Fibroblast of lung (primary cell): ENCODE results near the gene KRT20. TPM values are rescaled to one million over a fixed set of nuclear protein-coding genes. Genes with fewer than 3 reads are reported as not detected.

ENCODE experiments used
- DNase-seq, 2 donors: peaks; one replicate each; pipeline versions ENCODE4 v3.0.0 to v3.0.0-alpha.2; 2010; ENCODE audit warnings: low read depth in 2 of 2
- H2AFZ ChIP-seq: 2 replicates; pipeline ENCODE4 v1.5.1; 2012; ENCODE audit warnings: low read length, control low read depth, inconsistent platforms
- H3K27ac ChIP-seq: 2 replicates; pipeline ENCODE4 v1.5.1; 2011; ENCODE audit warnings: low read length, control low read depth; ENCODE audit not compliant: insufficient read depth
- H3K27me3 ChIP-seq: 2 replicates; pipeline ENCODE4 v1.5.1; 2011; ENCODE audit warnings: mild to moderate bottlenecking, low read length; ENCODE audit not compliant: control insufficient read depth, insufficient read depth
- H3K36me3 ChIP-seq: 2 replicates; pipeline ENCODE4 v1.5.1; 2011; ENCODE audit warnings: low read length; ENCODE audit not compliant: control insufficient read depth, insufficient read depth
- H3K4me1 ChIP-seq: 2 replicates; pipeline ENCODE4 v1.5.1; 2011; ENCODE audit warnings: low read length; ENCODE audit not compliant: control insufficient read depth, insufficient read depth; ENCODE audit errors: extremely low read depth
- H3K4me2 ChIP-seq: 2 replicates; pipeline ENCODE4 v1.5.1; 2011; ENCODE audit warnings: low read length, control low read depth; ENCODE audit not compliant: insufficient read depth; ENCODE audit errors: extremely low read depth
- H3K4me3 ChIP-seq, 4 experiments: fragments of 200-600 bp in 1 of 4; sonication (generic) in 1 of 4; replicated peaks in 1 of 4; 2 replicates each; pipeline ENCODE4 v1.5.1; 2011 to 2016; ENCODE audit warnings: low read length in 4 of 4, low read depth in 3 of 4, mild to moderate bottlenecking in 3 of 4, control low read depth in 2 of 4, inconsistent platforms in 1 of 4, mixed read lengths in 1 of 4; ENCODE audit not compliant: insufficient read depth in 1 of 4; ENCODE audit errors: control extremely low read depth in 1 of 4
- H3K79me2 ChIP-seq: 2 replicates; pipeline ENCODE4 v1.5.1; 2012; ENCODE audit warnings: mild to moderate bottlenecking, low read length, inconsistent platforms; ENCODE audit not compliant: control insufficient read depth, insufficient read depth
- H3K9ac ChIP-seq: 2 replicates; pipeline ENCODE4 v1.5.1; 2011; ENCODE audit warnings: mild to moderate bottlenecking, low read length, control low read depth; ENCODE audit not compliant: insufficient read depth
- H3K9me3 ChIP-seq: 2 replicates; pipeline ENCODE4 v1.5.1; 2012; ENCODE audit warnings: low read depth, low read length; ENCODE audit not compliant: control insufficient read depth, insufficient read depth
- H4K20me1 ChIP-seq: 2 replicates; pipeline ENCODE4 v1.5.1; 2011; ENCODE audit warnings: low read length; ENCODE audit not compliant: control insufficient read depth, insufficient read depth; ENCODE audit errors: extremely low read depth
- CTCF ChIP-seq, 2 donors: IDR thresholded peaks in 1 of 2; conservative IDR thresholded peaks in 1 of 2; 1 replicate in 1 of 2; 2 replicates in 1 of 2; pipeline ENCODE4 v1.5.1; 2011 to 2012; ENCODE audit warnings: low read length in 2 of 2, control low read depth in 1 of 2, inconsistent platforms in 1 of 2, low read depth in 1 of 2, mild to moderate bottlenecking in 1 of 2
- EZH2 ChIP-seq: IDR thresholded peaks from 2 replicates; pipeline ENCODE4 v1.5.1; 2012; ENCODE audit warnings: low read length, control low read depth, mild to moderate bottlenecking; ENCODE audit errors: missing control alignments
- polyA plus RNA-seq, 2 donors: library from polyadenylated mRNA; depleted of rRNA in 1 of 2; stranded (reverse) in 1 of 2; unstranded in 1 of 2; fragments of >200 nt; gene quantifications; 2 replicates each; pipeline ENCODE4 v1.2.1, GENCODE V29; 2011 to 2012; ENCODE audit warnings: missing spikeins in 1 of 2
- total RNA-seq: library from RNA; depleted of rRNA; stranded (reverse); fragments of >200 nt; gene quantifications from 2 replicates; pipeline ENCODE4 v1.2.1, GENCODE V29; 2014

KRT20 gene
- total and polyA plus RNA-seq, 2 donors (not counting 1 experiment from before 2014, with no cell fraction given) = not detected

- Histone ChIP-seq H3K36me3 (no peaks in the 10 kb centered on the region), H3K79me2 (no peaks in the 10 kb centered on the region), H3K9me3 (no peaks in the 10 kb centered on the region), H2AFZ (no peak overlapping the region), H3K9ac (no peak overlapping the region), H3K27ac (no peak overlapping the region), H3K4me1 (no peaks in the 10 kb centered on the region), H4K20me1 (no peaks in the 10 kb centered on the region), H3K4me2 (no peak overlapping the region), H3K27me3 (no peaks in the 10 kb centered on the region), H3K4me3 (no peak overlapping the region)
- TF ChIP-seq CTCF (conservative IDR thresholded peaks at IDR 0.05 in 1 of 2, IDR thresholded peaks at IDR 0.05 in 1 of 2; ENCODE audit: low read depth in 1 of 2, low read length in 2 of 2) (no peak), EZH2 (no peak)
- no peak for DNase-seq
Measured at GRCh38 chr17:40839194-40839593, 45.8 kb downstream of the KRT20 start.

- no peak for DNase-seq
- H3K9me3 ChIP-seq = no peaks in the 10 kb centered on the region
- H3K4me3 ChIP-seq = no peak overlapping the region
- no peak overlapping the region for H3K27ac ChIP-seq
- H3K9ac ChIP-seq = no peak overlapping the region
- no peaks in the 10 kb centered on the region for H3K4me1 ChIP-seq
- H3K27me3 ChIP-seq = no peaks in the 10 kb centered on the region
- H3K4me2 ChIP-seq = no peak overlapping the region
- H4K20me1 ChIP-seq = no peaks in the 10 kb centered on the region
- no peaks in the 10 kb centered on the region for H3K79me2 ChIP-seq
- H3K36me3 ChIP-seq = no peaks in the 10 kb centered on the region
- TF ChIP-seq CTCF (conservative IDR thresholded peaks at IDR 0.05 in 1 of 2, IDR thresholded peaks at IDR 0.05 in 1 of 2; ENCODE audit: low read depth in 1 of 2, low read length in 2 of 2) = no peak
- TF ChIP-seq EZH2 = no peak
- H2AFZ ChIP-seq = no peak overlapping the region
Measured at GRCh38 chr17:40836020-40836419, 49.0 kb downstream of the KRT20 start.

- H3K4me2 ChIP-seq = no peak overlapping the region
- no peaks in the 10 kb centered on the region for H3K36me3 ChIP-seq
- H3K27me3 ChIP-seq = no peaks in the 10 kb centered on the region
- H3K9ac ChIP-seq = no peak overlapping the region
- H3K4me3 ChIP-seq = no peak overlapping the region
- no peak for DNase-seq
- no peaks in the 10 kb centered on the region for H4K20me1 ChIP-seq
- H2AFZ ChIP-seq = no peak overlapping the region
- H3K27ac ChIP-seq = no peak overlapping the region
- H3K9me3 ChIP-seq = no peaks in the 10 kb centered on the region
- no peaks in the 10 kb centered on the region for H3K79me2 ChIP-seq
- no peaks in the 10 kb centered on the region for H3K4me1 ChIP-seq
- TF ChIP-seq EZH2 (no peak), CTCF (conservative IDR thresholded peaks at IDR 0.05 in 1 of 2, IDR thresholded peaks at IDR 0.05 in 1 of 2; ENCODE audit: low read depth in 1 of 2, low read length in 2 of 2) (no peak)
Measured at GRCh38 chr17:40833882-40834281, 51.2 kb downstream of the KRT20 start.
